HG03064 (cell line): ENCODE measurements around the gene KCNH4.
"Not testable (repeated sequence)": the region's sequence is repeated elsewhere in the genome, so short reads cannot be mapped to it uniquely, and the experiment has no call there.

Experiments used
- ATAC-seq: cut with Tn5 transposase; IDR thresholded peaks from one replicate; pipeline ENCODE4 v1.9.1; 2021; ENCODE audit warnings: low read depth; ENCODE audit not compliant: unreplicated experiment

The KCNH4 gene

DNA sequence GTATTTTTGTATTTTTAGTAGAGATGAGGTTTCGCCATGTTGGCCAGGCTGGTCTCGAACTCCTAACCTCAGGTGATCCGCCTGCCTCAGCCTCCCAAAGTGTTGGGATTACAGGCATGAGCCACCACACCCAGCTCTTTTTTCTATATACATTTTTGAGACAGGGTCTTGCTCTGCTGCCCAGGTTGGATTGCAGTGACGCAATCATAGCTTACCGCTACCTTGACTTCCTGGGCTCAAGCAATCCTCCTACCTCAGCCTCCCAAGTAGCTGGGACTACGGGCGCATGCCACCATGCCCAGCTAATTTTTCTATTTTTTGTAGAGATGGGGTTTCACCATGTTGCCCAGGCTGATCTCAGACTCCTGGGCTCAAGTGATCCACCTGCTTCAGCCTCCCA, 40.3 kb downstream of the KCNH4 start:
- ATAC-seq = not testable (repeated sequence)

DNA sequence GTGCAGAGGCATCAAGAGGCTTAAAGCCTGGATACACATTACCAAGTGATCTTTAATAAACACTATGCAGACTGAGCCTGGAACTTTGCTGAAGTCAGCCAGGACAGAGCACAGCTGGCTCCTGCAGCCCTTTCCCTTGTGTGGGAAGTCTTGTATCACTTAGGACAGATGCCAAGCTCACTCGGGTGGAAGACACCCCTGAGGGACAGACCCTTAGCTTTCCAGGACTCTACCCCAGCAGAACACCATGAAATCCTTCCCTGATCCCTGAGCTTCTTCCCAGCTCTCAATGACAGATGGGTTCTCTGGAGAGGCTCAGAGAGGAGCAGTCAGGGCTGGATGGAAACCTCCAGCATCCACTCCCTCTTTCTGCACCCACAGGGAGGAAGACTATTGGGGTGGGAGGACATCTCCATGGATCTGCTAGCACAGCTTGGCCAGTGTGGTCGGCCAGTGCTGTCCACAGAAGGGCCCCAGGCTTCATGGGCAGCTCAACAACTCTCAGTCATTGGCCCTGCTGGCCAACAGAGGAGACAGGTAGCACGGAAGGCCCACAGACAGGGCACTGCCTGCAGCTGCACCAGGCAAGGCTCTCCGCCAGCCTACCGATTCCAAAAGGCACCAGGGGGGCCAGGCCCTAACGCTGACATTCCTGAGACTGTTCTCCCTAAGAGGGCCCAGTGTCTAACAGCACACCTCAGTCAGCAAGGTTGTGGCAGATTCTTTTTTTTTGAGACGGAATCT, 42.0 kb downstream of the KCNH4 start:
- no peak for ATAC-seq

DNA sequence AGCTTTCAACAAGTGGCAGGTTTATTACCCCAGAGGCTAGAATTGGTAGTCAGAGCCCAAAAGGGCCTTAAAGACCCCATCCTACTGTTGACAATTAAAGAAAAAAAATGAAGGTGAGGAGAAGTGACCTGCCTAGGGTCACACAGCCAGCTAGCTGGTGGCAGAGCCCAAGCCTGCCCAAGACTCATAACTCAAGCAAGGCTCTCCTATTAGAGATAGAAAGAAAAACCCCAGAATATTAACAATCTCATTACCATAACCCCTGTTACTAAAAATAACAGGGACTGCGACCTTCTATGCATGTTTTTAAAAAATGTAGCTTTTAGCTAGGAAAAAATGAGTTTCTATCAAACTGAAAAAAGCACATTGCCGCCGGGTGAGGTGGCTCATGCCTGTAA, 44.3 kb downstream of the KCNH4 start:
- no peak for ATAC-seq

DNA sequence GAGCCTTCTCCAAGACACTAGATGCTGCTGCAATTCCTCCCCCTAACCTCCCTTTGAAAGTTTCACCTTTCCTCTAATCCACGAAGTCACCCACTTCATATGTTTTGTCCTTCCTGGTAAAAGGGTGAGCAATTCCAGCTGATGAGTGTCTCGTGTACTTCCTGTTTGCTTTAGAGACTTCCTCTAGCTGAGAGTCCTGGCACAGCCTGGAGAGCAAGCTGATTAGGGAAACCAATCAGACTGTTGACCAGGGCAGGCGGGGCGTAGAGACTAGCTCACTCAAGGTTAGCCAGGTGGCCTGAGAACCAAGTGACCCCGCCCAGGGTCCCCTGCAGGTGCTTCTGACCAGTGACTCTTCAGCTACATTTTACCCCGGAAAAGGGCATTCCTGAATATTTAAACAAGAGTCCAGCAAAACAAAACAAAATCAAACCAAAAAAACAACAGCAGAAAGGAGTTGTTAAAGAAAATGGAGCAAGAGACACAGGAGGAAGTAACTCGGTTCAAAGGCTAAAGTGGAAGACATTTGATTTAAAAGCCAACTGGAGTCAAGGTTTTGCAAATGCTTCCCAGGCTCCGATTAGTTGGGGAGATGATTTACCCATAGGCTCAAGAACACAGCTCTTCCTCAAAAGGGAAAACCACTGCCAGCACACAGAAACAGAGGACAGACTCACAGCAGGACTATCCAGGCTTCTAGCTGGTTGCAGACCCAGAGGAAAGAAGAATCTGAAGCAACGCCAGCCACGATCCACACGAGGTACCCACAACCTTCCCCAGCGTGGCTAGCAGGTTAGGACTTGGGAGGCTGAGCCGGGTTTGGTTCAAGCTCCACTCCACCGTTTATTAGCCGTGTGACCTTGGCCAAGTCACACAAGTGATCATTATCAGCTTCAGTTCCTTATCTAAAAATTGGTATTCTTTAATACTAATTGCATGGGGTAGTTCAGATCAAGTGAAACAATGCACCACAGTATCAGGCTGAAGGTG, 45.0 kb downstream of the KCNH4 start:
- ATAC-seq = no peak

DNA sequence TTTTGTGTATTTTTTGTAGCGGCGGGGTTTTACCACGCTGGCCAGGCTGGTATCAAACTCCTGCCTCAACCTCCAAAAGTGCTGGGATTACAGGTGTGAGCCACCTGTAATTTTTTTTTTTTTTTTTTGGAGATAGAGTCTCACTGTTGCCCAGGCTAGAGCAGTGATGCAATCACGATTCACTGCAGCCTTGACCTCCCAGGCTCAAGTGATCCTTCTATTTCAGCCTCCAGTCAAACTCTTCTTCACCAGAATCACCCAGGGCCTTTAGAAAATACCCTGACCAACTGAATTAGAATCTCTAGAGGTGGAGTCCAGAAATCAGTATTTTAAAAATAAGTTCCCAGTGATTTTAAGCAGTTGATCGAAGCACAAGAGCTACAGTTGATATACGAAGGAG, 45.8 kb downstream of the KCNH4 start:
- ATAC-seq = no peak

DNA sequence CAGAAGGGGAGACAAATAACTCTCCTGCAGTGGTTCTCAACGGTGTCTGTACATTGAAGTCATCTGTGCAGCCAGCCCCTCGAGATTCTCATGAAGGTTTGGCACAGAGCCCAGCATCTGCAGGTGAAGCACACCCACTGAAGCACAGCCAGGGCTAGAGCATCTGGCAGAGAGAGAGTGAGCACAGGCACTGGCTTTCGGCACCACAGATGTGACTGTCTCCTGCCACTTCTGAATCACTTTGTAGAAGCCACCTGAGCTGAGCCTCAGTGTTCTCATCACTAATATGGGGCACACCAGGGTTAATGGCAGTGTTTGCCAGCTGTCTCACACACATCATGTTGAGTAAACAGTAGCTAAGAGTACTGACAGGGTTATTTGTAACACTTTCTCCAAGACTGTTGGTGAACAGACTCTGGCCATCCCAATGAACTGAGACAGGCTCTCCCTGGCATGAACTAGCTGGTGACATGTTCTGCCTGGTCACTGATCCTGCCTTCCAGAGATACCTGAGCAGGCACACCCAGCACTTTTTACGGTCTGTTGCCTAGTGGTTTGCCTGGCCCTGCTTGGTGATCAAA, 47.4 kb downstream of the KCNH4 start:
- ATAC-seq = peak; percentile 59

DNA sequence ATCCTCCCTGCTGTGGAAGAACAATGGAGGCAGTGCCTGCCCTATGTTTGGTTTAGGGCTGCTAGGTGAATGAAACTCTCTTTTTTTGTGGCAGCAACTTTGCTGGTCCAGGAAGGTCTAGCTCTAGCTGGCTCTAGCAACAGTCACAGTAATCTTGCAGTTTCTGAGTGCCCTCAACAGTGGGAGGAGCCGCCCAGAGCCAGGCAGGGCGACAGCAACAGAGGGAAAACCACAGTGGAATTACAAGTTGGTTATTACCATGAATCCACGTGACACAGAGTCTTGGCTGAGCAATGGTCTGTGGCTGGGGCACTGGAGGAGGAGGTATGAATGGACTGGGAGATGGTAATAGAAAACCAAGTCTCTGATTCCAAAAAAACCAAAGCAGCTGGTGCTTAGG, 48.0 kb downstream of the KCNH4 start:
- ATAC-seq = peak; percentile 32

DNA sequence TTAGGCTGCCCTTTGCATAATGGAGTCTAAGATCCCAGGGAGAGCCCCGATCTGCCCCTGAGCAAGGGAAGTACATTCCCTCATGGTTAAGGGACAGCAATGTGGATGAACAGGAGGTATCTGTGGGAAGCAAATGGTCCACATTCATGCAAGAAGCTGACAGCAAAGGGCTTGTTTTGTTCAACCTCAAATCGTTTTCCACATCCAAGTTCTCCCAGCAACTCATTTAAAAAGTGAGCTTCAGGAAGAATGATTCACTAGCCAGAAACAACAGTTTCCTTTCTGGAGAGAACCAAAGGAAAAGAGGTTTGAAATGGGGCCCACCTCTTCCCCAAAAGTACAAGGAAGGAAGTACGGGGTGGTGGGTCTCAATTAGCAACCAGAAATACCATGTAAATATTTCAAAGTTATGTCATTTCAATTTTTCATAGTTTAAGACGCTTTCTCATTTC, 48.9 kb downstream of the KCNH4 start:
- ATAC-seq = no peak

DNA sequence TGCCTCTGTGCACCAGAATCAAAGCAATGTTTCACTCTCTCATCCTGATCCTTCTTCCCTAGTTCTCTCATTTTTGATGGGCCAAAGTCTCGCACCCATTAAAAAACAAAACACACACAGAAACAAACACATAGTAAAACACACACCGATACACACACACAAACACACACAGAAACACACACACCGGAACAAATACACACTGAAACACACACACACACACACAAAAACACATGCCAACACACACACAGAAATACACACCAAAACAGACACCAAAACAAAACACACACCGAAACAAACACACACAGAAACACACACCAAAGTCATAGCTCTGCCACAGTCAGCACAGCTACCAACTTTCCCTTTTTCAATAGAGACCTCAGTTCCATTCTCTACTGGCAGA, 49.7 kb downstream of the KCNH4 start:
- ATAC-seq = no peak

DNA sequence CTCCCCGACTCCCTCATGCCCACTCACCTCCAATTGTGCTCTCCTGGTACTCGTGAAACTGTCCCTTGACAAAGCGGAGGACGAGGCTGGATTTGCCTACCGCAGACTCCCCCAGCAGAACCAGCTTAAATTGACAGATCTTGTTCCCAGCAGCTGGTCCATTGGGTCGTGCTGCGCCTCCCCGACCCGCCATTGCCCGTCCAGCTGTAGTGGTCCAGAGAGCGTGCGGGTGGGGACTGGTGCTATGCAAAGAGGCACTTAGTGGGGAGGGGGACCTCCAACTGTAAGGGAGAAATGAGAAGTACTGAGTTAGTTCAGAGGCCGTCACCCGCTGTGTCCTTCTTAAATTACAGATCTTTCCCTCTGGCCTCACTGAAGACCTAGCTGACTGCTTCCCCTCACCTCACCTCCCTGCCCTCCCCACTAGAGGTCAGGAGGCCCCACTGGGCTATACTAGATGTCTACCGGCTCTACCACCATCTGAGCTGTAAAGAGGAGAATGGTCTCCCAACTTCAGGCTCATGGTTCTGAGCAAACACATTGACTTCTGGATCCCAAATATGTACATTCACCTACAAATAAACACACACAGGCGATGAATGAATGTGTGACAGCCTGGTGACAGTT, 50.5 kb downstream of the KCNH4 start:
- no peak for ATAC-seq

DNA sequence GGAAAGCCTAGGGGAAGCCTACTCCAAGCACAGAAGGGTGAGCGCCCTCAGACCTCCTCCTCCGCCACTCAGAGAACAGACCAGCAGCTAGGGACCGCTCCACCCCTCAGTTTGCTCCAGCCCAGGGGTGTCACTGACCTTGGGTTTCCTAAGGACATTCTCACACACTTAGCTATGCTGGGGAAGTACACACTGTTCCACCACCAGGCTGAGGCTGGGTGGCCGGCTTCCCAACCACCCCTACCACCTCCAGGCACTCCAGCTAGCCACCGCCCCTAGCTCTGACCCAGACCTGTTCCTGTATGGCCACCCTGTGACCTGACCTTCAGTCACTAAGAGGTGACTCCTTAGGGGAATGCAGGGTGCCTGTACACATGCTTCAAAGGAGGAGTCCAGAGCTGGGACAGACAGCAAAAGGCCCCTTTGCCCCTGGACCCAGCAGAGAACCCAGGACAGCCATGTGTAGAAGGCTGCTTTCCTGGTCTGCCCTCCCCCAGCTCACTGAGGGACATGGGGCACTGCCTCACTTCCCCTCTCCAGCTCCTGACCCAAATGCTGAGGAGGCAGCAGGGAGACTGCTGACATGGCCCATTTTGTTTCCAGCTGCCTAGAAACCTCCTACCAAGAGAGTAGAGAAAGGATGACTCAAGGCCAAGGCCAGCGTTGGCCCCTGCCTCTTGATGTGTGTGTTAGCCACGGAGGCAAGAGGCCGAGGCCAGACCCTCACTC, 51.7 kb downstream of the KCNH4 start:
- ATAC-seq = no peak

DNA sequence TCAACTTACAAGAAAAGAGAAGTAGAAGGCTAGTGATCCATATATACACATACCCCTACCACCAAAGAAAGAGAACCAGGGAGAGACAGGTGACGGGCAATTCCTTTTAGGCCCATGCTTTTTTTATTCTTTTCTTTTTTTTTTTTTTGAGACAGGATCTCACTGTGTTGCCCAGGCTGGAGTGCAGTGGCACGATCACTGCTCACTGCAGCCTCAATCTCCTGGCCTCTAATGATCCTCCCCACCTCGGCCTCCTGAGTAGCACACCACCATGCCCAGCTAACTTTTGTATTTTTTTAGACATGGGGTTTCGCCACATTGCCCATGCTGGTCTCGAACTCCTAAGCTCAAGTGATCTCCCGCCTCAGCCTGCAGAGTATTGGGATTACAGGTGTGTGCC, 53.5 kb downstream of the KCNH4 start:
- ATAC-seq = no peak

DNA sequence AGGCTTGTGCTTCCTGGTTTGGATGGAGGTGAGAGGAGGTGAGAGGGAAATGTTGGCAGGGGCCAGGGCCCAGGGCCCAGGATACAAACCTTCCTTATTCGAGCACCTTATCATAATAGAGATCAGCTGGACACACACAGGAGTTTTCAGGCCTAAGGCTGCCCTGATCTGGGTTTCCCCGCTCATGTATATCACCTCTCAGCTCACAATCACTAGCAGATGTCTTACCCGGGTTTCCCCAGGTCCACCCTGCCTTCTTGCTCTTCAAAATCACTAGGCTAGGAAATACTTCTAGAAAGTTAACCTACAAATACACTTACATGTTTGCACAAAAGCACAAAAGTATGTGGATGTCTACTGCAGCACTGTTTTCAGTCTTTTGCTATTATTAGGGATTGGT, 54.1 kb downstream of the KCNH4 start:
- no peak for ATAC-seq

DNA sequence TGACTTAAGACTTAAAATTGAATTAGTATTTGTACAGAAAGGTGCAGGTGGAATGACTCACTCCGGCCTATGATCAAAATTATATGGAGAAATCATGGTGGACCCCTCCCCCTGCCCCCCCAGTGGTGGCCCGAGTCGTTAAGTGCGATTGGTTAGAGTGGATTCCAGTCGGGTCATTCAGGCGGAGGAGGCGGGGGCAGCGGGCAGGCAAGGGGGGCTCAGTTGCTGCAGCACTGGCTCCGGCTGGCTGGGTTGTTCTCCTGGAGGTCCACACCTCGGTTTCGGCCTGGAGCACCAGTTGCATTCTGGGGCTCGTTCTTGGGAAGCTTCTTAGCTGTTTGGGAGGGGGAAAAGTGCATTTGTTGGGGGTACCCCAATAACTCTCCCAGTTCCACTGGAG, 55.4 kb downstream of the KCNH4 start:
- ATAC-seq = no peak

DNA sequence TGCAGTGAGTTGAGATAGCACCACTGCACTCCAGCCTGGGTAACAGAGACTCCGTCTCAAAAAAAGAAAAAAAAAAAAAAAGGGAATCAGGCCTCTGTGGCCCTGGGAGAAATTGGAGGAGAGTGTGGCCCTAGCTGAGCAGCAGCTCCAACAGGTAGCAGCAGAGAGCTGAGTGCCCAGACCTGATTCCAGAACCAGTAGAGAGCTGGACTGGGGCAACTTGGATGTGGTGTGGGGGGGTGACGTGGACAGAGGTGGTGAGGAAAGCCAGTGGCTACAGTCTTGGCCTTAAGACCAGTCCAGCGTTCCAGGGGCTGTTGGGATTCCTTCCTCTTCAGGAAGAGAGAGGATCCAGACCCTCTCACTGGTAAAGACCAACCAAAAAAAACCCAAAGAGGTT, 56.7 kb downstream of the KCNH4 start:
- no peak for ATAC-seq

DNA sequence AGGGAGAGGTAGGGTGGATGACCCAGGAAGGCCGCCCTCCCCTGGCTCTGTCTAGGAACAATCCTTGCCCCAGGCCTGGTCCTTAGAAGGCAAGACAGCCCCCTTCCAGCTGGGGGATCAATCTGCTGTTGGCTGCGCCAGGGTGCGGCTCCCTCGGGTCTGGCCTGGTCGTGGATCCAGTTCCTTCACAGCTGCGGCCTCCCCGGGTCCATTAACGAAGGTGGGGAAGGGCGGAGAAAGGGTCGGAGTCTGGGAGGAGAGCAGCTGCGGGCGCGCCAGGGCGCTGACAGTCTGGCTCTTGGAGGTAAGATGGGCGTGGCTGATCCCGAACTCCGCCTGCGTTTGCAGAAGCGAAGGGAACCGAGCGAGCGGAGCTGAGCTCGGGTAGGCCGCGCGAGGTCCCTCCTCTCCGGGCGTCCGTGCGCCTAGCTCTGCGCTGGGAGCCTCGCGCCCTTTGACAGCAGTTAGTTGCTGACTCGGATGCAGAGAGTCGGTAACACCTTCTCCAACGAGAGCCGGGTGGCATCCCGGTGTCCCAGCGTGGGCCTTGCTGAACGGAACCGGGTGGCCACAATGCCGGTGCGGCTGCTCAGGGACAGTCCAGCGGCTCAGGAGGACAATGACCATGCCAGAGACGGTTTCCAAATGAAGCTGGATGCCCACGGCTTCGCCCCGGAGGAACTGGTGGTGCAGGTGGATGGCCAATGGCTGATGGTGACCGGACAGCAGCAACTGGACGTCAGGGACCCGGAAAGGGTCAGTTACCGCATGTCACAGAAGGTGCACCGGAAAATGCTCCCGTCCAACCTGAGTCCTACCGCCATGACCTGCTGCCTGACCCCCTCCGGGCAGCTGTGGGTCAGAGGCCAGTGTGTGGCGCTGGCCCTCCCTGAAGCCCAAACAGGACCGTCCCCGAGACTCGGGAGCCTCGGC, 58.3 kb downstream of the KCNH4 start, which contains the start of gene HSPB9:
HSPB9 (plus strand) TSS at position 434 of the 933 bp plus-strand sequence; CDS start at position 481, 47 bp downstream.
- no peak for ATAC-seq

DNA sequence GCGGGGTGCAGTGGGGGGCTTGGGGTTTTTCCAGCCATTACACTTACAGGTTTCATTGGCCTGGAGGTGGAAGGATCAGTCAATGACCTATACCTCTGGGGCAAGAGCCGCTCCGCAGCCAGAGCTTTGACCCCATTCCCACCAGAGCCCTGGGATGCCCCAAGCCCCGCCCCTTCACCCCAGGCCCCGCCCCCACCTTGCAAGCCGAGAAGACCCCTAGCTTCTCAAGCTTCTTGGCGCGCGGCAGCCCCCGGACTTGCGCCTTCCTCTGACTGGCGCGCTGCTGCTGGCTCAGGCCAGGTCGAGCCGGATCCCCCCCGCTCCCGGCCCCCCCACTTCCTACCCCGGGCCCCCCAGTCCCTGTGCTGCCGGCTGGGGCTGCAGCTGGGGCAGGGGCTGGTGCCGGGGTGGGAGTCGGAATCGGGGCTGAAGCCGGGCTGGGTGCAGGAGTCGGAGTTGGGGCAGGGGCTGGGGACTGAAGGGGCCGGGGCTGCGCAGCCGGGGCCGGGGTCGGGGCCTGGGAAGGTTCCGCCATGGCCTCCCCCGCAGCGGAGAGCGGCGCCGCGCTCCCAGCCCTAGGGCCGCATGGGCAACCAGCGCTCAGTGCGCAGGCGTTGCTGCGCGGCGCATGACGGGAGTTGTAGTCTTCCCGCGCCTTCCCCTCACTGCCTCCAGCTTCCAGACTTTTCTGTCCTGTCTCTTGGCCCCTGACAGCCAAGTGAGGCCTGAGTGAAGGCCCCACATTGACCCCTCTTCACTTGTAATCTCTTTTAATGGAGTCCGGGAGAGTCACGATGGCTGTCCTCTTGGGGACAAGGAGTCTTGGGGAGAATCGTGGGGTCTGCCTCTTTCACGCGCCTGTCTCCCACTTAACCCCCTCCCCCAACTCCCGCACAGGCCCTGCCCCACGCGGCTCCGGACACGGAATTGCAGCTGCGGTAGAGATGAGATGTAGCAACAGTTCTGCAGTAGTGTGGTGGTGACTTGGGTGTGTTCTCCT, 59.9 kb downstream of the KCNH4 start, which contains the start of gene KAT2A:
KAT2A (minus strand) TSS at position 598 of the 1,000 bp plus-strand sequence; CDS start at position 535, 63 bp downstream.
- no peak for ATAC-seq
